Measurements from ENCODE around the gene IFT20. TPM values are rescaled to one million over a fixed set of nuclear protein-coding genes. Genes with fewer than 3 reads are reported as not detected.

Gene IFT20
- total RNA-seq, 1 experiment from 2014 or later, result 21.0 TPM

DNA sequence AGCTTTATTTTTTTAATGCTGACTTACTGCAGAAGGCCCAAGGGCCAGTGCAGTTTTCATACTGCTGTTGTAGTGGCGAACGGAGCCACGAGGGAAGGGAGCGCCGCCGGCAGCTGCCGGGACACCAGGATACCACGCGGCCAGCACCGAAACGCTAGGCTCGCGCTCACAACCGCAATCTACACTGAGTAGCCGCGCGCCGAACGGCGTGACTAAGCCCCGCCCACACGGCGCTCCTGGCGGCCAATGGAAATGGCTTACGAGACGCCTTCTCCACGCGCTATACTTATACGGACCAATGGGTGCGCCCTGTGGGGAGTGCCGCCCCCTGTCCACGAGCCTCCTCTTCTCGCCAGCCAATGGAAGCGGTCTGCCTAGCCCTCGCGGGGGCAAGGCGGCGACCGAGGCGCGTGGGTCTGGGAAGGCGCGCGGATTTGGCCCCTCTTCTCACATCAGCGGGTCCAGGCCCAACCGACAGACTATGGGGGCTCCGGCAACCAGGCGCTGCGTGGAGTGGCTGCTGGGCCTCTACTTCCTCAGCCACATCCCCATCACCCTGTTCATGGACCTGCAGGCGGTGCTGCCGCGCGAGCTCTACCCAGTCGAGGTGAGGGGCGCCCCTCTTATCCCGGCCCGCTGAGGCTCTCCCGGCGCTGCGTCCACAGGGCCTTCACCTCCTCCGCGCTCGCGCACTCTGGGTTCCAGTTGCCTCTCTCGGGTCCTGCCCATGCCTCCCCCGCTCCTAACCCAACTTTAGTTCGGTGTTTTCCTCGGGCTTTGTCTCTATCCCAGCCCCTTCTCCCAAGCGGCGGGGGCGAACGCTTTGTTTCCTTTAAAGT, 16.3 kb downstream of the IFT20 start, which contains the start of gene TMEM97:
TSS of gene TMEM97 (plus strand) at position 442 of the 839 bp plus-strand sequence. CDS start at position 482, 40 bp downstream.
- whole genome bisulfite sequencing (ENCODE audit: extremely low coverage, insufficient read length, low lambda C conversion rate), result no CpG with 5 or more reads among the region's 72 CpGs
- Histone ChIP-seq H4K8ac (replicated peaks; ENCODE audit: insufficient read length, low read depth, low read length) (peak within 1 kb of the TSS; percentile 16), H3K79me1 (ENCODE audit: insufficient read depth, low read depth, low read length, poor library complexity, severe bottlenecking) (peaks cover 3% of the 10 kb centered on the region), H4K20me1 (ENCODE audit: control insufficient read depth, insufficient read depth, insufficient read length) (no peaks in the 10 kb centered on the region), H3K4me1 (ENCODE audit: insufficient read depth, low read length) (peaks cover 6% of the 10 kb centered on the region), H2BK20ac (ENCODE audit: low read depth, low read length, poor library complexity, severe bottlenecking) (no peak within 1 kb of the TSS), H2AFZ (ENCODE audit: low read length) (no peak within 1 kb of the TSS), H3K9ac (ENCODE audit: extremely low read depth, insufficient read length, low read length) (peak within 1 kb of the TSS; percentile 89), H4K5ac (ENCODE audit: insufficient read length, low read depth, low read length) (no peak within 1 kb of the TSS), H2BK15ac (ENCODE audit: low read depth, low read length) (peak within 1 kb of the TSS; percentile 60; the same call in 1 of the 2 replicates), H2BK120ac (ENCODE audit: low read depth, low read length, poor library complexity, severe bottlenecking) (no peak within 1 kb of the TSS), H3K27ac (ENCODE audit: insufficient read length, low read depth, low read length) (no peak within 1 kb of the TSS), H3K79me2 (ENCODE audit: insufficient read depth, low read length) (peaks cover 43% of the 10 kb centered on the region), H3K9me3 (ENCODE audit: control insufficient read depth, low read depth, low read length) (no peaks in the 10 kb centered on the region), H4K91ac (ENCODE audit: insufficient read length, low read depth, low read length) (no peak within 1 kb of the TSS), H3K27me3 (ENCODE audit: insufficient read depth, low read length) (no peaks in the 10 kb centered on the region), H3K4ac (ENCODE audit: low read depth, low read length) (no peak within 1 kb of the TSS), H3K4me2 (ENCODE audit: insufficient read depth, insufficient read length, low read length) (peak within 1 kb of the TSS; percentile 97), H3K23me2 (ENCODE audit: insufficient read length, low read depth, low read length, poor library complexity, severe bottlenecking) (peaks cover 28% of the 10 kb centered on the region), H3K18ac (ENCODE audit: insufficient read length, low read depth, low read length) (peak within 1 kb of the TSS; percentile 55), H2AK5ac (ENCODE audit: insufficient read length, low read length) (no peak within 1 kb of the TSS), H3K23ac (ENCODE audit: insufficient read length, low read depth, low read length) (no peak within 1 kb of the TSS), H2BK5ac (ENCODE audit: insufficient read length, low read length) (peak within 1 kb of the TSS; percentile 26), H3K14ac (ENCODE audit: insufficient read depth, low read length) (peak within 1 kb of the TSS; percentile 89), H3T11ph (ENCODE audit: low read length) (no peak within 1 kb of the TSS), H3K56ac (ENCODE audit: insufficient read length, low read depth, low read length) (no peak within 1 kb of the TSS), H2BK12ac (ENCODE audit: insufficient read length, low read depth, low read length) (no peak within 1 kb of the TSS)
- peak; percentile 98 for DNase-seq
- Mint-ChIP-seq H3K27me3 (ENCODE audit: low read depth) (no peaks in the 10 kb centered on the region; the same call in 1 of the 2 replicates), H3K4me3 (peak within 1 kb of the TSS; percentile 96), H3K36me3 (ENCODE audit: insufficient read depth in 1 of 3, low read depth in 3 of 3) (peaks cover 16 to 24% (median 22%) of the 10 kb centered on the region in 3 experiments; a peak in 6 of 7 replicates), H3K4me1 (peaks cover 45 to 48% of the 10 kb centered on the region in 2 experiments), H3K9me3 (no peaks in the 10 kb centered on the region; a peak in 1 of 5 replicates), H3K27ac (peak within 1 kb of the TSS; percentile 59 to 99 (median 97))
- TF ChIP-seq, protein P1, sequence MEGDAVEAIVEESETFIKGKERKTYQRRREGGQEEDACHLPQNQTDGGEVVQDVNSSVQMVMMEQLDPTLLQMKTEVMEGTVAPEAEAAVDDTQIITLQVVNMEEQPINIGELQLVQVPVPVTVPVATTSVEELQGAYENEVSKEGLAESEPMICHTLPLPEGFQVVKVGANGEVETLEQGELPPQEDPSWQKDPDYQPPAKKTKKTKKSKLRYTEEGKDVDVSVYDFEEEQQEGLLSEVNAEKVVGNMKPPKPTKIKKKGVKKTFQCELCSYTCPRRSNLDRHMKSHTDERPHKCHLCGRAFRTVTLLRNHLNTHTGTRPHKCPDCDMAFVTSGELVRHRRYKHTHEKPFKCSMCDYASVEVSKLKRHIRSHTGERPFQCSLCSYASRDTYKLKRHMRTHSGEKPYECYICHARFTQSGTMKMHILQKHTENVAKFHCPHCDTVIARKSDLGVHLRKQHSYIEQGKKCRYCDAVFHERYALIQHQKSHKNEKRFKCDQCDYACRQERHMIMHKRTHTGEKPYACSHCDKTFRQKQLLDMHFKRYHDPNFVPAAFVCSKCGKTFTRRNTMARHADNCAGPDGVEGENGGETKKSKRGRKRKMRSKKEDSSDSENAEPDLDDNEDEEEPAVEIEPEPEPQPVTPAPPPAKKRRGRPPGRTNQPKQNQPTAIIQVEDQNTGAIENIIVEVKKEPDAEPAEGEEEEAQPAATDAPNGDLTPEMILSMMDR (conservative IDR thresholded peaks at IDR 0.05), result no peak
